Measurements from ENCODE around the gene GNG12.

GRCh38 chr1:67755619-67756018, 77.6 kb downstream of the GNG12 start:
- TF ChIP-seq CTCF (conservative IDR thresholded peaks at IDR 0.05; ENCODE audit: low read depth, low read length) (no peak), EZH2phosphoT487 (IDR thresholded peaks at IDR 0.05; ENCODE audit: borderline replicate concordance, low read length) (no peak), EZH2 (IDR thresholded peaks at IDR 0.05; ENCODE audit: low read length, unreplicated experiment) (no peak)
